PC-3 (cell line): ENCODE results near the gene SRGAP2C.
"Not testable (repeated sequence)": the region's sequence is repeated elsewhere in the genome, so short reads cannot be mapped to it uniquely, and the experiment has no call there.

ENCODE experiments used
- CTCF ChIP-seq: fragments of 300-600 bp; sonication (generic); conservative IDR thresholded peaks from 2 replicates; pipeline ENCODE4 v1.5.1; 2017; ENCODE audit warnings: antibody characterized with exemption, low read depth, mild to moderate bottlenecking, low read length
- EZH2 ChIP-seq: fragments of 300-600 bp; sonication (generic); IDR thresholded peaks from one replicate; pipeline ENCODE4 v1.6.1; 2017; ENCODE audit warnings: antibody characterized with exemption, mild to moderate bottlenecking, low read length; ENCODE audit not compliant: unreplicated experiment
- EZH2phosphoT487 ChIP-seq: fragments of 300-600 bp; sonication (generic); IDR thresholded peaks from 2 replicates; pipeline ENCODE4 v1.6.1; 2018; ENCODE audit warnings: mild to moderate bottlenecking, antibody characterized with exemption, low read length, borderline replicate concordance

GRCh38 chr1:121344355-121344754, 159.6 kb downstream of the SRGAP2C start:
- not testable (repeated sequence) for TF ChIP-seq CTCF, EZH2, EZH2phosphoT487
